GM10266 (cell line): ENCODE data around the gene CFAP100.

Experiments
- DNase-seq: peaks from one replicate; pipeline ENCODE4 v3.0.0; 2012; ENCODE audit errors: extremely low spot score
- CTCF ChIP-seq: IDR thresholded peaks from 2 replicates; pipeline ENCODE4 v1.5.1; 2012; ENCODE audit warnings: mild to moderate bottlenecking, low read depth; ENCODE audit not compliant: control insufficient read depth, insufficient read depth; ENCODE audit errors: missing control alignments

The CFAP100 gene

GRCh38 chr3:126485956-126486355 lies 91.2 kb downstream of the CFAP100 start:
- DNase-seq = no peak
- no peak for TF ChIP-seq CTCF
